Pancreas (tissue), 10 donors: Measurements from ENCODE around the gene NODAL. TPM values are rescaled to one million over a fixed set of nuclear protein-coding genes. Genes with fewer than 3 reads are reported as not detected.

Source experiments
- ATAC-seq, 4 donors: fragments of 200-7000 bp; cut with Tn5 transposase; one replicate each; pipeline versions ENCODE4 v1.8.0 to v1.9.1; 2020; ENCODE audit warnings: mild to moderate bottlenecking in 4 of 4, moderate library complexity in 4 of 4
- DNase-seq, 6 donors: peaks; one replicate each; pipeline ENCODE4 v3.0.0-alpha.2; 2020
- FAIRE-seq: peaks from 2 replicates; lab custom pipeline; 2012; peaks lifted over from hg19 to GRCh38; lab: Jason Lieb, UNC
- H3K27ac ChIP-seq, 4 donors: fragments of 200-600 bp; sonication (generic); 1 replicate in 3 of 4; 2 replicates in 1 of 4; pipeline versions ENCODE4 v1.5.0 to v1.8.0; 2020
- H3K27me3 ChIP-seq, 4 donors: fragments of 200-600 bp; one replicate each; pipeline ENCODE4 v1.8.0; 2021
- H3K36me3 ChIP-seq, 3 donors: fragments of 200-600 bp; sonication (generic) in 1 of 3; one replicate each; pipeline versions ENCODE4 v1.5.0 to v1.8.0; 2020 to 2021
- H3K4me1 ChIP-seq, 3 donors: fragments of 200-600 bp; one replicate each; pipeline ENCODE4 v1.8.0; 2021
- H3K4me3 ChIP-seq, 4 donors: fragments of 200-600 bp; sonication (generic) in 2 of 4; one replicate each; pipeline versions ENCODE4 v1.5.0 to v1.8.0; 2020 to 2021
- H3K9me3 ChIP-seq, 4 donors: fragments of 200-600 bp; one replicate each; pipeline ENCODE4 v1.8.0; 2021
- WGBS, 2 donors: extraction: QIAGEN DNeasy Blood & Tissue Kit; methylation state at CpG; one replicate each; pipeline ENCODE4 v1.1.7; 2013; 5-methylcytosine and 5-hydroxymethylcytosine counted together
- intact Hi-C, 3 donors: fragments of 100-400 bp; cut with DNase I; formaldehyde crosslinking; loops; one replicate each; pipeline versions ENCODE4 v1.11.1 to v1.14.2; 2022
- polyA plus RNA-seq, 2 donors: library from polyadenylated mRNA; stranded (reverse); fragments of 200-250 nt; gene quantifications; one replicate each; pipeline ENCODE4 v1.2.3, GENCODE V29; 2013
- total RNA-seq, 6 donors: library from RNA; stranded (reverse); fragmentation: NEBNext Ultra II Directional in 4 of 6; extraction: Animal tissue kit (Norgen Biotek cat#: 25700) in 4 of 6; gene quantifications; one replicate each; pipeline versions ENCODE4 v1.2.1 to v1.2.4, GENCODE V29; 2021 to 2023
- TF ChIP-seq, protein P1 (sequence below), 4 donors: fragments of 200-600 bp; sonication (generic) in 3 of 4; IDR thresholded peaks; one replicate each; pipeline versions ENCODE4 v1.5.0 to v1.8.0; 2021; ENCODE audit warnings: antibody characterized with exemption in 4 of 4
- donor health status: healthy with polysubstance abuse.
- donor health status: DM: no; HTN: no; CAD: no; lungs with moderate emphysema.
- donor health status: DM: no; HTN: no; CAD: no.
- donor health status: control.
- donor health status: control.
- donor health status: Bipolar disorder and iron deficiency.
- donor health status: DM: yes; HTN: yes; CAD: no.
- donor health status: DM: no; HTN: no; CAD: no.
- donor health status: DM: no; HTN: no; CAD: no.
- donor health status: DM: yes; HTN: yes; CAD: no.

The NODAL gene
- total and polyA plus RNA-seq, 8 donors: not detected

DNA sequence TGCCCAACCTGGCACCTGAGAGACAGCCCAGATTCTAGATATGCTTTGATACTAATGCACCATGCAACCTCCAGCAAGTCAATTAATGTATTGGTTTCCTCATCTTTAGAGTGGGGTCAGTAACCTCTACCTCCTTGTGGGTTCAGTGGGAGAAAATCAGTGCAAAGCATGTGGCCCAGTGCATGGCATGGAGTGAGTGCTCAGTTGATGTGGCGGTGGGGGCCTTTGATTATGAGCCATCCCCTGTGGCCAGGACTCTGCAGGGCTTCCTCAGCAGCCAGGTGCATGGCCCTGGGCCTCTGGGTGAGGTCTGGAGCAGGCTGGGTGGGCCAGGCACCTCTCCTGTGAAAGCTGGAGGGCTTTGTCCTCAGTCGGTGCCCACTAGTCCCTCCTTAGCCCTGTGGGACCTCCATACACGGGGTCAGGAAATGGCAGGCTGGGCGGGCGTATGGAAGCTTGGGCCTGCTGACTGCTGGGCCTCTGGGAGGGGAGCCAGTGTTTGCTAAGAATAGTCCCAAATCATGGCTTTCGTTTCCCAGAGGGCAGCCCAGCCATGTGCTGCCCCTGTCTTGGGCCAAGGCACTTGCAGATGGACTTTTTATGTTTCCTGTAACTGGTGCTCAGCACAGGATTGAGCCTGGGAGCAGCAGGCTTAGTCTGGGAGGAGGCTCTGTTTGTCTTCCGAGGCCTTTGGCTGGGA is 40.5 kb upstream of the NODAL start:
- Histone ChIP-seq H3K9me3 (no peaks in the 10 kb centered on the region), H3K4me3 (no peak overlapping the region), H3K36me3 (no peaks in the 10 kb centered on the region), H3K27me3 (no peaks in the 10 kb centered on the region), H3K4me1 (peaks cover 0 to 18% (median 5%) of the 10 kb centered on the region in 3 donors), H3K27ac (peak overlapping the region in 1 of 4 donors; percentile 85)
- TF ChIP-seq, protein P1, sequence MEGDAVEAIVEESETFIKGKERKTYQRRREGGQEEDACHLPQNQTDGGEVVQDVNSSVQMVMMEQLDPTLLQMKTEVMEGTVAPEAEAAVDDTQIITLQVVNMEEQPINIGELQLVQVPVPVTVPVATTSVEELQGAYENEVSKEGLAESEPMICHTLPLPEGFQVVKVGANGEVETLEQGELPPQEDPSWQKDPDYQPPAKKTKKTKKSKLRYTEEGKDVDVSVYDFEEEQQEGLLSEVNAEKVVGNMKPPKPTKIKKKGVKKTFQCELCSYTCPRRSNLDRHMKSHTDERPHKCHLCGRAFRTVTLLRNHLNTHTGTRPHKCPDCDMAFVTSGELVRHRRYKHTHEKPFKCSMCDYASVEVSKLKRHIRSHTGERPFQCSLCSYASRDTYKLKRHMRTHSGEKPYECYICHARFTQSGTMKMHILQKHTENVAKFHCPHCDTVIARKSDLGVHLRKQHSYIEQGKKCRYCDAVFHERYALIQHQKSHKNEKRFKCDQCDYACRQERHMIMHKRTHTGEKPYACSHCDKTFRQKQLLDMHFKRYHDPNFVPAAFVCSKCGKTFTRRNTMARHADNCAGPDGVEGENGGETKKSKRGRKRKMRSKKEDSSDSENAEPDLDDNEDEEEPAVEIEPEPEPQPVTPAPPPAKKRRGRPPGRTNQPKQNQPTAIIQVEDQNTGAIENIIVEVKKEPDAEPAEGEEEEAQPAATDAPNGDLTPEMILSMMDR (IDR thresholded peaks at IDR 0.05): no peak
- ATAC-seq: no peak
- no peak for FAIRE-seq
- WGBS, 2 donors: 73 to 74% methylated on average over 7 of the region's 7 CpGs
- DNase-seq: no peak
- intact Hi-C loops: no loop called here

- Histone ChIP-seq H3K36me3 (no peaks in the 10 kb centered on the region), H3K27me3 (no peaks in the 10 kb centered on the region), H3K4me1 (peaks cover 0 to 18% (median 5%) of the 10 kb centered on the region in 3 donors), H3K9me3 (no peaks in the 10 kb centered on the region), H3K27ac (peak overlapping the region; percentile 17 to 85 (median 61)), H3K4me3 (no peak overlapping the region)
- DNase-seq: peak in 3 of 6 donors; percentile 22 to 63 (median 42)
- WGBS, 2 donors: 53 to 60% methylated on average over 9 of the region's 9 CpGs
- intact Hi-C loops: no loop called here
- TF ChIP-seq, protein P1 (IDR thresholded peaks at IDR 0.05): no peak
- ATAC-seq: peak in 3 of 4 donors; percentile 18 to 29 (median 21)
- no peak for FAIRE-seq
These were observed 39.6 kb upstream of the NODAL start for GRCh38 chr10:70481105-70481504.

- peak overlapping the region in 1 of 4 donors; percentile 66 for H3K4me3 ChIP-seq
- 18 to 20% methylated on average over 9 of the region's 9 CpGs for WGBS, 2 donors
- DNase-seq (peak in 5 of 6 donors; percentile 73 to 90 (median 80)), FAIRE-seq (no peak), ATAC-seq (peak; percentile 51 to 81 (median 80))
- H3K27me3 ChIP-seq: no peaks in the 10 kb centered on the region
- no peaks in the 10 kb centered on the region for H3K9me3 ChIP-seq
- intact Hi-C loops: no loop called here
- H3K4me1 ChIP-seq: peaks cover 0 to 18% (median 5%) of the 10 kb centered on the region in 3 donors
- TF ChIP-seq, protein P1 (IDR thresholded peaks at IDR 0.05): no peak
- no peaks in the 10 kb centered on the region for H3K36me3 ChIP-seq
- peak overlapping the region; percentile 55 to 85 (median 67) for H3K27ac ChIP-seq
These were observed 38.9 kb upstream of the NODAL start for GRCh38 chr10:70480239-70480861.

GRCh38 chr10:70479626-70480238 is 38.3 kb upstream of the NODAL start:
- intact Hi-C loops: no loop called here
- Histone ChIP-seq H3K4me1 (peaks cover 0 to 18% (median 5%) of the 10 kb centered on the region in 3 donors), H3K36me3 (no peaks in the 10 kb centered on the region), H3K9me3 (no peaks in the 10 kb centered on the region), H3K27me3 (no peaks in the 10 kb centered on the region), H3K4me3 (peak overlapping the region in 2 of 4 donors; percentile 44 to 66), H3K27ac (peak overlapping the region; percentile 55 to 85 (median 67))
- WGBS, 2 donors: 45 to 62% methylated on average over 8 of the region's 8 CpGs
- peak in 1 of 6 donors; percentile 22 for DNase-seq
- no peak for FAIRE-seq
- ATAC-seq: peak in 3 of 4 donors; percentile 8 to 30 (median 24)
- TF ChIP-seq, protein P1 (IDR thresholded peaks at IDR 0.05): no peak
